ENCODE data around the gene ZFP62. TPM values are rescaled to one million over a fixed set of nuclear protein-coding genes. Genes with fewer than 3 reads are reported as not detected.

Gene ZFP62
- total and polyA plus RNA-seq, 2 of the 4 experiments (the other 2 are of a cell fraction), result 8.2 to 20.3 TPM

DNA sequence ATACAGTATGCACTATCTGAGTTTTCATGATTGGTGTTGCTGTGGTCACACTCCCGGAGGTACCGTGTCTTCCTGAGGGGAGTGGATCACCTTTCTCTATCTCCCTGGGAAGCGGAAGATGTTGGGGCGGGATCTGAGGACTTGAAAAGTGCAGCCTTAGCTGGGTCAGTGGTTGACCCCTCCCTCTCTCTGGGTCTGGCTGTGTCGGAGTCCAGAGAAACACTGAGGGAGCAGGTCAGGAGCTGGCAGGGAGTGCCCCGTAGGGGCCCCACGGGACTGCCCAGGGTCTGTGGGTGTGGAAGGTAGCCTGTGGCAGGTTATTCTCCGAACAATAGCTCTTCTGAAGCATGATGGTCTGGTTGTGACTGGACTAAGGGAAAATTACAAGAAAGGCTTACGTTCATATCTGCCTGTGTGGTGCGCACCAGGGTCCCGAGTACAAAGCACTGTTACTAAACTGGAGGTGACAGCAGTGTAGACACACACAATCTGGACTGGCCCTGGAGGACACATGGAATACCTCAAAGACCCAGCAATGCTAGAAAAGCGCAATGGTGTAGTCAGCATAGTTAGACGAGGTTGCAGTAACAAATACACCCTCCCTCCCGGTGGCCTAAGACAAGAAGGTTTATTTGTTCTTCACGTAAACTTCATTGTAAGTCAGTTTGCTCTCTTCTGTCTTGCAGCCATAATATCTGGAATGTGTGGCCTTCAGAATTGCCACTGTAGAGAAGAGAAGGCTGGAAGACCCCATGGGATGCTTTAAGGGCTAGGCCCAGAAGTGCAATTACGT lies 9.4 kb upstream of the ZFP62 start (continued):
- TF ChIP-seq, protein P1, sequence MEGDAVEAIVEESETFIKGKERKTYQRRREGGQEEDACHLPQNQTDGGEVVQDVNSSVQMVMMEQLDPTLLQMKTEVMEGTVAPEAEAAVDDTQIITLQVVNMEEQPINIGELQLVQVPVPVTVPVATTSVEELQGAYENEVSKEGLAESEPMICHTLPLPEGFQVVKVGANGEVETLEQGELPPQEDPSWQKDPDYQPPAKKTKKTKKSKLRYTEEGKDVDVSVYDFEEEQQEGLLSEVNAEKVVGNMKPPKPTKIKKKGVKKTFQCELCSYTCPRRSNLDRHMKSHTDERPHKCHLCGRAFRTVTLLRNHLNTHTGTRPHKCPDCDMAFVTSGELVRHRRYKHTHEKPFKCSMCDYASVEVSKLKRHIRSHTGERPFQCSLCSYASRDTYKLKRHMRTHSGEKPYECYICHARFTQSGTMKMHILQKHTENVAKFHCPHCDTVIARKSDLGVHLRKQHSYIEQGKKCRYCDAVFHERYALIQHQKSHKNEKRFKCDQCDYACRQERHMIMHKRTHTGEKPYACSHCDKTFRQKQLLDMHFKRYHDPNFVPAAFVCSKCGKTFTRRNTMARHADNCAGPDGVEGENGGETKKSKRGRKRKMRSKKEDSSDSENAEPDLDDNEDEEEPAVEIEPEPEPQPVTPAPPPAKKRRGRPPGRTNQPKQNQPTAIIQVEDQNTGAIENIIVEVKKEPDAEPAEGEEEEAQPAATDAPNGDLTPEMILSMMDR (conservative IDR thresholded peaks at IDR 0.05; ENCODE audit: low read depth, low read length), result no peak

DNA sequence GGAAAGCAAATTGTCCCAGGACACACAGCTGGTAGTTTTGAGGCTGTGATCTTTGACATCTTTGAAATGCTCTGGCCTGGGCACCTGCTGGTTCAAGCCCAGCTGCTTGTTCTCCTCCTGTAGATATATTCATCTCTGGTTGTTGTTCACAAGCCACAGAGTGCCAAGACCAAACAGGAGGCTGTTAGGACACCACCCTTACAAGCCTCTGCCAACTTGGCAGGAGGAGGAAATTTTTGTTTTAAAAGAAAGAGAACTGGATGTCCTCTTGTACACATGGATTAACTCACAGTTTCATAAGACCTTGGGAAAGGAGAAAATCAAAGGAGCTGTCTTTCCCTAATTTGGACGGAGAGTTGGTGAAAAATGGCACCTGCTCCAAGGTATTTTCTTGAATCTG lies 8.5 kb upstream of the ZFP62 start:
- Histone ChIP-seq H3K4me1 (ENCODE audit: control insufficient read depth, insufficient read depth, low read length) (no peaks in the 10 kb centered on the region), H2BK5ac (ENCODE audit: low read depth, low read length, poor library complexity, severe bottlenecking) (no peak overlapping the region), H4K5ac (ENCODE audit: low read depth, low read length) (no peak overlapping the region), H3K36me3 (ENCODE audit: control insufficient read depth, insufficient read depth, low read length) (no peaks in the 10 kb centered on the region), H3K4ac (ENCODE audit: low read depth, low read length) (no peak overlapping the region), H2BK120ac (ENCODE audit: low read depth, low read length) (no peak overlapping the region), H3K4me2 (ENCODE audit: low read depth, low read length) (no peak overlapping the region), H4K8ac (ENCODE audit: low read depth in 2 of 2, low read length in 2 of 2) (no peak overlapping the region), H3K27me3 (ENCODE audit: control insufficient read depth, insufficient read depth, low read length) (no peaks in the 10 kb centered on the region; the same call in 1 of the 2 replicates), H3K79me1 (ENCODE audit: low read depth in 1 of 2, low read length in 2 of 2) (no peaks in the 10 kb centered on the region), H3K27ac (ENCODE audit: insufficient read depth, low read length) (no peak overlapping the region), H3K56ac (ENCODE audit: extremely low read depth, insufficient read depth, low read length) (no peak overlapping the region), H3K9ac (ENCODE audit: low read depth, low read length) (no peak overlapping the region), H3K4me3 (ENCODE audit: insufficient read depth, low read depth, low read length) (no peak overlapping the region), H3K23ac (ENCODE audit: low read depth, low read length) (no peak overlapping the region), H2AK5ac (ENCODE audit: low read depth, low read length) (no peak overlapping the region), H2AK9ac (replicated peaks; ENCODE audit: low read depth, low read length, poor library complexity) (no peak overlapping the region), H3K18ac (ENCODE audit: low read depth, low read length) (no peak overlapping the region), H4K91ac (ENCODE audit: insufficient read depth, low read depth, low read length) (no peak overlapping the region), H2BK20ac (ENCODE audit: low read depth, low read length) (no peak overlapping the region), H4K20me1 (ENCODE audit: insufficient read depth, low read length) (no peaks in the 10 kb centered on the region), H3K9me1 (ENCODE audit: insufficient read depth, low read length) (no peaks in the 10 kb centered on the region), H2AFZ (replicated peaks; ENCODE audit: low read length, poor library complexity) (no peak overlapping the region), H2BK15ac (ENCODE audit: low read depth, low read length) (no peak overlapping the region), H3K14ac (replicated peaks; ENCODE audit: low read depth, low read length) (no peak overlapping the region), H3K9me3 (ENCODE audit: control insufficient read depth, insufficient read depth, low read length) (no peaks in the 10 kb centered on the region; the same call in 1 of the 2 replicates)
- POLR2A ChIA-PET (ENCODE audit: unreplicated experiment), result no interaction called here
- CTCF ChIA-PET, result interaction anchor here (1.5 kb wide), 1 partner anchor 53 kb away, joined by 3 read pairs; no protein-coding TSS in a partner anchor
- dilution Hi-C loops (cut with HindIII; ENCODE audit: low sequenced_read_pairs, unreplicated experiment), result no loop called here
- BruUV-seq (replicated peaks), result no TSS peak
- WGBS, 2 experiments (ENCODE audit: extremely low coverage in 2 of 2, insufficient read length in 1 of 2), result 83% methylated on average over 1 of the region's 1 CpG; no CpG with 5 or more reads in 1 of the 2 experiments
- ATAC-seq (ENCODE audit: low read depth) (no peak), DNase-seq (no peak)
- intact Hi-C loops (cut with micrococcal nuclease), result loop anchor here (2.0 to 5.0 kb wide), 2 partner anchors 85 to 288 kb away; no protein-coding TSS in a partner anchor
- in situ Hi-C loops (cut with MboI; ENCODE audit: low sequenced_read_pairs), result no loop called here
- TF ChIP-seq, protein P2, sequence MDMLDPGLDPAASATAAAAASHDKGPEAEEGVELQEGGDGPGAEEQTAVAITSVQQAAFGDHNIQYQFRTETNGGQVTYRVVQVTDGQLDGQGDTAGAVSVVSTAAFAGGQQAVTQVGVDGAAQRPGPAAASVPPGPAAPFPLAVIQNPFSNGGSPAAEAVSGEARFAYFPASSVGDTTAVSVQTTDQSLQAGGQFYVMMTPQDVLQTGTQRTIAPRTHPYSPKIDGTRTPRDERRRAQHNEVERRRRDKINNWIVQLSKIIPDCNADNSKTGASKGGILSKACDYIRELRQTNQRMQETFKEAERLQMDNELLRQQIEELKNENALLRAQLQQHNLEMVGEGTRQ (IDR thresholded peaks at IDR 0.05; ENCODE audit: low read depth, low read length), result no peak
- TF ChIP-seq RFX5 (IDR thresholded peaks at IDR 0.05; ENCODE audit: low read depth, low read length), result no peak
- no peak for TF ChIP-seq NFE2L2 (IDR thresholded peaks at IDR 0.05; ENCODE audit: low read depth, low read length)
- no peak for TF ChIP-seq RAD21 (IDR thresholded peaks at IDR 0.05; ENCODE audit: low read length)
- TF ChIP-seq FOS (IDR thresholded peaks at IDR 0.05; ENCODE audit: low read depth, low read length), result no peak
- TF ChIP-seq CHD1 (IDR thresholded peaks at IDR 0.05; ENCODE audit: low read depth, low read length), result no peak
- TF ChIP-seq RCOR1 (IDR thresholded peaks at IDR 0.05; ENCODE audit: insufficient replicate concordance, low read length), result no peak
- no peak for TF ChIP-seq BHLHE40 (IDR thresholded peaks at IDR 0.05; ENCODE audit: low read depth, low read length)
- TF ChIP-seq MXI1 (IDR thresholded peaks at IDR 0.05; ENCODE audit: borderline replicate concordance, low read depth, low read length), result no peak
- no peak for TF ChIP-seq SMC3 (IDR thresholded peaks at IDR 0.05; ENCODE audit: low read depth, low read length)
- TF ChIP-seq, protein P3, sequence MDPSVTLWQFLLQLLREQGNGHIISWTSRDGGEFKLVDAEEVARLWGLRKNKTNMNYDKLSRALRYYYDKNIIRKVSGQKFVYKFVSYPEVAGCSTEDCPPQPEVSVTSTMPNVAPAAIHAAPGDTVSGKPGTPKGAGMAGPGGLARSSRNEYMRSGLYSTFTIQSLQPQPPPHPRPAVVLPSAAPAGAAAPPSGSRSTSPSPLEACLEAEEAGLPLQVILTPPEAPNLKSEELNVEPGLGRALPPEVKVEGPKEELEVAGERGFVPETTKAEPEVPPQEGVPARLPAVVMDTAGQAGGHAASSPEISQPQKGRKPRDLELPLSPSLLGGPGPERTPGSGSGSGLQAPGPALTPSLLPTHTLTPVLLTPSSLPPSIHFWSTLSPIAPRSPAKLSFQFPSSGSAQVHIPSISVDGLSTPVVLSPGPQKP (IDR thresholded peaks at IDR 0.05; ENCODE audit: borderline replicate concordance, low read depth, low read length), result no peak

Measured in IMR-90 (cell line).